Neural progenitor cell (in vitro differentiated cells): ENCODE data around the gene GOLGA6A.

Experiments used
- EZH2phosphoT487 ChIP-seq: fragments of 200-600 bp; sonication (generic); IDR thresholded peaks from 2 replicates; pipeline ENCODE4 v1.6.1; 2017; ENCODE audit warnings: antibody characterized with exemption
- TF ChIP-seq, protein P1 (sequence below): fragments of 200-600 bp; sonication (generic); IDR thresholded peaks from 2 replicates; pipeline ENCODE4 v1.5.1; 2017; ENCODE audit warnings: antibody characterized with exemption, mild to moderate bottlenecking

DNA sequence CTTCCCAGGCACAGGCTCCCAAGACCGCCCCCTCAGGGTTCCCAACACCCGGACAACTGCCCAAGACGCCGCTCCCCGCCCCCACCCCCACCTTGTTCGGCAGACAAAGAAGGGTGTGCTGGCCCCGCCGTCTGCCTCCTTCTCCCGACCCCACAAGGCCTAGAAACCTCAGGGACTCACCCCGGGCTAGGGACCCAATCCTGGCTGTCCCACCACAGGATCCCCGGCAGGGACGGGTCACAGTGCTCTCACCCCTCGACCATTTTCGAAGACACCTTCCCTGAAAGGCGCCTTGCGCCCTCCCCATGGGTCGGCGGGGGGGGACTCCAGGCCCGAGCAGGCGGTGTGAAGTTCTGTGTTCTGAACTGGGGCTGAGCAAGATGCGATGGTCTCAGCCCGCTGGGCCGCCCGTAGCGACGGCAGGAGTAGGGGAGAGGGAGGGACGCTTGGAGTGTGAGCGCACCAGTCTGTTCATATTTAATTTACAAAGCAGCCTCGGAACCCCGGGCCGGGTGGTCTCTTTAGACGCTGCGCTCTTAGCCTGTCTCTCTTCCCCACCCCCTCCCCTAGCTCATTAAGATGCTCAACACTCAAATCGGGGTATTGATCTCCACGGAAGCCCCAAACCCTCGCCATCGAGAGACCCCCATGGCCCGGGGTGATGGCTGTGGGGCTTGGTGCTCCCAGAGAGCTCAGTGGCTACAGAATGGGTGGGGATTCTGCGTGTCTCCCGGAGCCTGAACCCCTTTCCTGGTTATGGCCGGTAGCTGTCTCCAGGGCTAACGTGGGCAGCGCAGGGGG lies 46.6 kb upstream of the GOLGA6A start:
- TF ChIP-seq EZH2phosphoT487 = peak; percentile 12
- TF ChIP-seq, protein P1, sequence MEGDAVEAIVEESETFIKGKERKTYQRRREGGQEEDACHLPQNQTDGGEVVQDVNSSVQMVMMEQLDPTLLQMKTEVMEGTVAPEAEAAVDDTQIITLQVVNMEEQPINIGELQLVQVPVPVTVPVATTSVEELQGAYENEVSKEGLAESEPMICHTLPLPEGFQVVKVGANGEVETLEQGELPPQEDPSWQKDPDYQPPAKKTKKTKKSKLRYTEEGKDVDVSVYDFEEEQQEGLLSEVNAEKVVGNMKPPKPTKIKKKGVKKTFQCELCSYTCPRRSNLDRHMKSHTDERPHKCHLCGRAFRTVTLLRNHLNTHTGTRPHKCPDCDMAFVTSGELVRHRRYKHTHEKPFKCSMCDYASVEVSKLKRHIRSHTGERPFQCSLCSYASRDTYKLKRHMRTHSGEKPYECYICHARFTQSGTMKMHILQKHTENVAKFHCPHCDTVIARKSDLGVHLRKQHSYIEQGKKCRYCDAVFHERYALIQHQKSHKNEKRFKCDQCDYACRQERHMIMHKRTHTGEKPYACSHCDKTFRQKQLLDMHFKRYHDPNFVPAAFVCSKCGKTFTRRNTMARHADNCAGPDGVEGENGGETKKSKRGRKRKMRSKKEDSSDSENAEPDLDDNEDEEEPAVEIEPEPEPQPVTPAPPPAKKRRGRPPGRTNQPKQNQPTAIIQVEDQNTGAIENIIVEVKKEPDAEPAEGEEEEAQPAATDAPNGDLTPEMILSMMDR = no peak
